H1 (cell line): Measurements from ENCODE around the gene SLC23A1. TPM values are rescaled to one million over a fixed set of nuclear protein-coding genes. Genes with fewer than 3 reads are reported as not detected.

Source experiments
- CTCF ChIA-PET: fragments of 300-600 bp; sonication (Branson Sonifier 250); formaldehyde crosslinking; loops from one replicate; lab custom pipeline; 2021; ENCODE audit not compliant: partially characterized antibody; lab: Charles Lee
- POLR2A ChIA-PET: fragments of 300-600 bp; sonication (Branson Sonifier 250); formaldehyde crosslinking; loops from one replicate; lab custom pipeline; 2021; ENCODE audit warnings: inconsistent platforms; ENCODE audit not compliant: partially characterized antibody; lab: Charles Lee
- DNase-seq, 2 experiments: peaks; one replicate each; pipeline versions ENCODE4 v3.0.0 to v3.0.0-alpha.2; 2010 to 2022; ENCODE audit warnings: low spot score in 2 of 2, low read depth in 1 of 2, mixed read lengths in 1 of 2
- FAIRE-seq: peaks from 2 replicates; lab custom pipeline; 2011; peaks lifted over from hg19 to GRCh38; lab: Jason Lieb, UNC
- H2AFZ ChIP-seq: 2 replicates; pipeline ENCODE4 v1.8.1; 2012; ENCODE audit warnings: low read length, inconsistent platforms
- H2AK5ac ChIP-seq: 2 replicates; pipeline ENCODE4 v1.6.1; 2013; ENCODE audit warnings: low read depth, low read length
- H2BK120ac ChIP-seq: replicated peaks from 2 replicates; pipeline ENCODE3; 2013; ENCODE audit warnings: low read depth, low read length, inconsistent platforms
- H2BK12ac ChIP-seq: 2 replicates; pipeline ENCODE4 v1.6.1; 2013; ENCODE audit warnings: low read depth, low read length
- H2BK15ac ChIP-seq: 2 replicates; pipeline ENCODE4 v1.6.1; 2013; ENCODE audit warnings: low read length
- H2BK20ac ChIP-seq: 2 replicates; pipeline ENCODE4 v1.6.1; 2013; ENCODE audit warnings: low read length
- H2BK5ac ChIP-seq: 2 replicates; pipeline ENCODE4 v1.6.1; 2013; ENCODE audit warnings: low read depth, low read length
- H3K14ac ChIP-seq: 2 replicates; pipeline ENCODE4 v1.6.1; 2013; ENCODE audit warnings: inconsistent platforms; ENCODE audit not compliant: insufficient read length
- H3K18ac ChIP-seq: 2 replicates; pipeline ENCODE4 v1.6.1; 2013; ENCODE audit warnings: low read length; ENCODE audit errors: extremely low read depth
- H3K23ac ChIP-seq: 2 replicates; pipeline ENCODE4 v1.6.1; 2013; ENCODE audit warnings: inconsistent platforms; ENCODE audit not compliant: insufficient read length
- H3K23me2 ChIP-seq: 2 replicates; pipeline ENCODE4 v1.6.1; 2013; ENCODE audit warnings: low read depth, low read length
- H3K27ac ChIP-seq: 2 replicates; pipeline ENCODE4 v1.6.1; 2011; ENCODE audit warnings: low read depth, low read length, inconsistent platforms
- H3K27me3 ChIP-seq, 4 experiments: replicated peaks in 1 of 4; 1 replicate in 1 of 4; 2 replicates in 3 of 4; pipeline versions ENCODE4 v1.6.1 to v1.8.1; 2011 to 2013; ENCODE audit warnings: low read length in 3 of 4, mild to moderate bottlenecking in 3 of 4, inconsistent platforms in 2 of 4, mixed read lengths in 2 of 4, moderate library complexity in 1 of 4; ENCODE audit not compliant: control insufficient read depth in 3 of 4, insufficient read depth in 3 of 4; ENCODE audit errors: extremely low read depth in 1 of 4
- H3K36me3 ChIP-seq, 4 experiments: 2 replicates each; pipeline versions ENCODE4 v1.6.1 to v1.8.1; 2011 to 2013; ENCODE audit warnings: mild to moderate bottlenecking in 4 of 4, low read length in 3 of 4, moderate library complexity in 2 of 4, control low read depth in 1 of 4, inconsistent platforms in 1 of 4; ENCODE audit not compliant: insufficient read depth in 4 of 4, control insufficient read depth in 2 of 4
- H3K4ac ChIP-seq: replicated peaks from 2 replicates; pipeline ENCODE3; 2013; ENCODE audit warnings: low read length, low read depth, mixed read lengths, inconsistent platforms; ENCODE audit not compliant: insufficient read length
- H3K4me1 ChIP-seq, 4 experiments: replicated peaks in 1 of 4; 1 replicate in 1 of 4; 2 replicates in 3 of 4; pipeline versions ENCODE4 v1.6.1 to v1.8.1; 2011 to 2013; ENCODE audit warnings: low read length in 3 of 4, inconsistent platforms in 2 of 4, mixed read lengths in 1 of 4; ENCODE audit not compliant: insufficient read depth in 4 of 4, control insufficient read depth in 3 of 4
- H3K4me2 ChIP-seq, 2 experiments: 2 replicates each; pipeline versions ENCODE4 v1.6.1 to v1.8.1; 2011 to 2013; ENCODE audit warnings: low read depth in 2 of 2, low read length in 2 of 2, control low read depth in 1 of 2, inconsistent platforms in 1 of 2, mild to moderate bottlenecking in 1 of 2; ENCODE audit not compliant: insufficient read depth in 1 of 2
- H3K4me3 ChIP-seq, 4 experiments: fragments of 200-600, 300-600 bp in 1 of 4; sonication (generic), shearing (Covaris generic), sonication (Bioruptor Twin) in 1 of 4; 2 replicates each; pipeline versions ENCODE4 v1.5.1 to v1.8.1; 2011 to 2016; ENCODE audit warnings: low read length in 4 of 4, low read depth in 3 of 4, control low read depth in 2 of 4, inconsistent platforms in 2 of 4, mild to moderate bottlenecking in 2 of 4, mixed read lengths in 1 of 4, moderate library complexity in 1 of 4; ENCODE audit not compliant: insufficient read depth in 2 of 4; ENCODE audit errors: extremely low read depth in 1 of 4
- H3K56ac ChIP-seq: replicated peaks from 2 replicates; pipeline ENCODE3; 2013; ENCODE audit warnings: low read depth, mild to moderate bottlenecking, mixed read lengths, low read length, inconsistent platforms; ENCODE audit not compliant: insufficient read length
- H3K79me1 ChIP-seq: 2 replicates; pipeline ENCODE4 v1.6.1; 2013; ENCODE audit warnings: low read depth, low read length, control low read depth
- H3K79me2 ChIP-seq, 2 experiments: 2 replicates each; pipeline versions ENCODE4 v1.6.1 to v1.8.1; 2012 to 2013; ENCODE audit warnings: low read length in 2 of 2, mild to moderate bottlenecking in 2 of 2, inconsistent platforms in 1 of 2; ENCODE audit not compliant: insufficient read depth in 2 of 2, control insufficient read depth in 1 of 2
- H3K9ac ChIP-seq, 4 experiments: replicated peaks in 1 of 4; 1 replicate in 1 of 4; 2 replicates in 3 of 4; pipeline versions ENCODE4 v1.6.1 to v1.8.1; 2011 to 2013; ENCODE audit warnings: low read depth in 3 of 4, low read length in 3 of 4, control low read depth in 2 of 4, mild to moderate bottlenecking in 2 of 4, moderate library complexity in 2 of 4, inconsistent platforms in 1 of 4; ENCODE audit errors: extremely low read depth in 1 of 4
- H3K9me3 ChIP-seq, 2 experiments: 2 replicates each; pipeline versions ENCODE4 v1.6.1 to v1.8.1; 2012 to 2013; ENCODE audit warnings: mild to moderate bottlenecking in 2 of 2, moderate library complexity in 2 of 2, control low read depth in 1 of 2, inconsistent platforms in 1 of 2, low read depth in 1 of 2, low read length in 1 of 2, mixed read lengths in 1 of 2; ENCODE audit not compliant: insufficient read depth in 2 of 2
- H4K20me1 ChIP-seq, 2 experiments: replicated peaks in 1 of 2; 2 replicates each; pipeline versions ENCODE3 to v1.8.1; 2011 to 2013; ENCODE audit warnings: inconsistent platforms in 2 of 2, low read length in 2 of 2, mild to moderate bottlenecking in 1 of 2; ENCODE audit not compliant: insufficient read depth in 2 of 2, control insufficient read depth in 1 of 2
- H4K5ac ChIP-seq: 2 replicates; pipeline ENCODE4 v1.6.1; 2013; ENCODE audit warnings: low read length, low read depth, mixed read lengths, inconsistent platforms; ENCODE audit not compliant: insufficient read length
- H4K8ac ChIP-seq: 2 replicates; pipeline ENCODE4 v1.8.0; 2013; ENCODE audit warnings: mild to moderate bottlenecking, moderate library complexity, low read length, inconsistent platforms; ENCODE audit not compliant: insufficient read depth; ENCODE audit errors: extremely low read depth
- H4K91ac ChIP-seq: replicated peaks from 2 replicates; pipeline ENCODE3; 2013; ENCODE audit warnings: low read length, mixed read lengths, inconsistent platforms; ENCODE audit not compliant: insufficient read length
- ASH2L ChIP-seq: fragments of 200-600, 300-600 bp; sonication (generic); IDR thresholded peaks from one replicate; pipeline ENCODE4 v1.7.1; 2017; ENCODE audit warnings: low read length
- BRCA1 ChIP-seq: IDR thresholded peaks from 2 replicates; pipeline ENCODE4 v1.6.1; 2012; ENCODE audit warnings: low read depth, low read length, improper control_type of control experiment
- CEBPB ChIP-seq: IDR thresholded peaks from 2 replicates; pipeline ENCODE4 v1.6.1; 2012; ENCODE audit warnings: low read depth, low read length
- E2F6 ChIP-seq: IDR thresholded peaks from 2 replicates; pipeline ENCODE4 v1.6.1; 2012; ENCODE audit warnings: inconsistent platforms
- GTF2F1 ChIP-seq: IDR thresholded peaks from 2 replicates; pipeline ENCODE4 v1.6.1; 2012; ENCODE audit warnings: low read depth, low read length, improper control_type of control experiment, borderline replicate concordance
- JUND ChIP-seq: IDR thresholded peaks from 2 replicates; pipeline ENCODE4 v1.6.1; 2011; ENCODE audit warnings: mild to moderate bottlenecking, improper control_type of control experiment, low read length
- MAFK ChIP-seq: IDR thresholded peaks from 2 replicates; pipeline ENCODE4 v1.6.1; 2012; ENCODE audit warnings: low read depth, mild to moderate bottlenecking, improper control_type of control experiment, low read length
- MAX ChIP-seq: IDR thresholded peaks from 2 replicates; pipeline ENCODE4 v1.6.1; 2012; ENCODE audit warnings: inconsistent platforms
- NRF1 ChIP-seq: IDR thresholded peaks from 2 replicates; pipeline ENCODE4 v1.6.1; 2011; ENCODE audit warnings: mild to moderate bottlenecking, low read depth, low read length, improper control_type of control experiment
- RBBP5 ChIP-seq: IDR thresholded peaks from 2 replicates; pipeline ENCODE4 v1.7.1; 2012; ENCODE audit warnings: low read depth, mild to moderate bottlenecking, inconsistent platforms, low read length, moderate library complexity, borderline replicate concordance
- SP1 ChIP-seq: IDR thresholded peaks from 2 replicates; pipeline ENCODE4 v1.6.1; 2011; ENCODE audit warnings: low read depth, low read length
- polyA plus RNA-seq, 7 experiments: library from polyadenylated mRNA; depleted of rRNA in 3 of 7; stranded (reverse) in 5 of 7; unstranded in 2 of 7; fragments of >200 nt in 5 of 7; fragments of 200-250 nt in 2 of 7; gene quantifications; 1 replicate in 5 of 7; 2 replicates in 1 of 7; 4 replicates in 1 of 7; pipeline versions ENCODE4 v1.2.1 to v1.2.3, GENCODE V29; 2011 to 2013; ENCODE audit warnings: missing spikeins in 2 of 7, mixed read lengths in 2 of 7
- total RNA-seq: library from RNA; stranded (reverse); fragmentation: NEBNext Ultra II Directional; extraction: Animal tissue kit (Norgen Biotek cat#: 25700); gene quantifications from 2 replicates; pipeline ENCODE4 v1.2.1, GENCODE V29; 2021

SLC23A1 gene
- total and polyA plus RNA-seq, 2 of the 8 experiments (the other 6 are each of a cell fraction or from before 2014, with no cell fraction given) = not detected

GRCh38 chr5:139358064-139358463 is 25.0 kb downstream of the SLC23A1 start:
- H3K79me2 ChIP-seq = peaks cover 22 to 91% of the 10 kb centered on the region in 2 experiments
- no peak overlapping the region for H4K8ac ChIP-seq
- no peak overlapping the region for H3K18ac ChIP-seq
- peaks cover 8% of the 10 kb centered on the region; the same call in 1 of the 2 replicates for H3K79me1 ChIP-seq
- H3K23me2 ChIP-seq = no peaks in the 10 kb centered on the region
- H3K56ac ChIP-seq = no peak overlapping the region
- no peaks in the 10 kb centered on the region for H3K4me1 ChIP-seq
- H2AK5ac ChIP-seq = no peak overlapping the region
- POLR2A ChIA-PET = interaction anchor here (1.0 to 3.7 kb wide), 8 partner anchors 9 to 64 kb away, joined by 3 to 20 read pairs (median 6); partner anchors contain the start of genes MATR3 and PAIP2
- H2BK15ac ChIP-seq = no peak overlapping the region
- no peaks in the 10 kb centered on the region for H3K9me3 ChIP-seq
- H4K91ac ChIP-seq = no peak overlapping the region
- DNase-seq (no peak), FAIRE-seq (no peak)
- H3K4me3 ChIP-seq = no peak overlapping the region
- TF ChIP-seq MAFK (no peak), RBBP5 (no peak), CEBPB (no peak), BRCA1 (no peak), SP1 (no peak), MAX (no peak), JUND (no peak), NRF1 (no peak), E2F6 (no peak), ASH2L (no peak), GTF2F1 (no peak)
- no peaks in the 10 kb centered on the region for H3K27me3 ChIP-seq
- no peak overlapping the region for H3K23ac ChIP-seq
- H2BK120ac ChIP-seq = no peak overlapping the region
- H4K20me1 ChIP-seq = peaks cover 8 to 10% of the 10 kb centered on the region in 2 experiments
- no peak overlapping the region for H3K27ac ChIP-seq
- H2BK20ac ChIP-seq = no peak overlapping the region
- H4K5ac ChIP-seq = no peak overlapping the region
- no peak overlapping the region for H3K14ac ChIP-seq
- no peak overlapping the region for H2AFZ ChIP-seq
- H2BK5ac ChIP-seq = no peak overlapping the region
- no peak overlapping the region for H3K9ac ChIP-seq
- no peak overlapping the region for H3K4me2 ChIP-seq
- peaks cover 0 to under 1% (median under 1%) of the 10 kb centered on the region in 4 experiments; a peak in 3 of 8 replicates for H3K36me3 ChIP-seq
- no peak overlapping the region for H3K4ac ChIP-seq
- no peak overlapping the region for H2BK12ac ChIP-seq
- CTCF ChIA-PET = interaction anchor here (1.2 to 2.5 kb wide), 3 partner anchors 10 to 16 kb away, joined by 3 to 12 read pairs (median 6); partner anchors contain the start of gene PAIP2
